Chondrocyte (in vitro differentiated cells): ENCODE measurements around the gene MARCHF9. TPM values are rescaled to one million over a fixed set of nuclear protein-coding genes. Genes with fewer than 3 reads are reported as not detected.

Experiments used
- DNase-seq: peaks from one replicate; pipeline ENCODE4 v3.0.0; 2021; ENCODE audit warnings: mixed read lengths, low spot score
- H3K27ac Mint-ChIP-seq: one replicate; pipeline ENCODE4 v1.8.0; 2021; ENCODE audit warnings: mild to moderate bottlenecking, moderate library complexity, mixed read lengths; ENCODE audit not compliant: unreplicated experiment
- H3K27me3 Mint-ChIP-seq: 2 replicates; pipeline ENCODE4 v1.8.0; 2021; ENCODE audit warnings: low read depth, mixed read lengths
- H3K36me3 Mint-ChIP-seq: 2 replicates; pipeline ENCODE4 v1.8.0; 2021; ENCODE audit warnings: low read depth, mixed read lengths
- H3K4me1 Mint-ChIP-seq: 2 replicates; pipeline ENCODE4 v1.8.0; 2021; ENCODE audit warnings: low read depth, mild to moderate bottlenecking, mixed read lengths
- H3K4me3 Mint-ChIP-seq: one replicate; pipeline ENCODE4 v1.8.0; 2021; ENCODE audit warnings: mild to moderate bottlenecking, moderate library complexity, mixed read lengths; ENCODE audit not compliant: unreplicated experiment
- H3K9me3 Mint-ChIP-seq: 2 replicates; pipeline ENCODE4 v1.8.0; 2021; ENCODE audit warnings: low read depth, mixed read lengths
- CTCF ChIP-seq: fragments of 200-600 bp; sonication (generic); IDR thresholded peaks from 2 replicates; pipeline ENCODE4 v1.5.0; 2021; ENCODE audit warnings: antibody characterized with exemption, mild to moderate bottlenecking, moderate library complexity
- total RNA-seq: library from RNA; stranded (reverse); gene quantifications from 3 replicates; pipeline ENCODE4 v1.2.1, GENCODE V29; 2021

MARCHF9 gene
- total RNA-seq, 1 donor from 2014 or later = 21.8 TPM

GRCh38 chr12:57724003-57724935 lies 30.6 kb upstream of the MARCHF9 start:
- Mint-ChIP-seq H3K4me1 (peaks cover 13% of the 10 kb centered on the region), H3K36me3 (peaks cover 18% of the 10 kb centered on the region), H3K9me3 (no peaks in the 10 kb centered on the region), H3K27me3 (peaks cover 3% of the 10 kb centered on the region), H3K4me3 (no peak overlapping the region), H3K27ac (no peak overlapping the region)
- DNase-seq = no peak
- no peak for TF ChIP-seq CTCF

- no peak overlapping the region for H3K27ac Mint-ChIP-seq
- peak overlapping the region; percentile 33 for H3K4me3 Mint-ChIP-seq
- H3K27me3 Mint-ChIP-seq = peaks cover 3% of the 10 kb centered on the region
- DNase-seq = no peak
- peaks cover 13% of the 10 kb centered on the region for H3K4me1 Mint-ChIP-seq
- no peak for TF ChIP-seq CTCF
- H3K36me3 Mint-ChIP-seq = peaks cover 13% of the 10 kb centered on the region
- H3K9me3 Mint-ChIP-seq = no peaks in the 10 kb centered on the region
These were observed 29.8 kb upstream of the MARCHF9 start for GRCh38 chr12:57724936-57725740.

DNA sequence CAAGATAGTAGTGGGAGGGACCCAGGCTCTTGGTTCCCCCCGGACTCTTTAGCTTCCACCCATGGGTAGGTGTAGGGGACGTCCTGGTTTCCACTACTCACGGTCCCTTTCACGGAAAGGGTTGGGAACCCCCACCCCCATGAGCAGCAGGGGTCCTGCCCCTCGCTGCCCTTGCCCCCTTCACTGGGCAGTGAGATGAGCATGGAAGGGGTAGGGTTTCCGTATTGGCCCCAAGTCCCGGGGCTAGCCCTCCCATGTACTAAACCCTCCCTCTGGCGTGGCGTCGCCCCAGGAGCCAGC lies 29.1 kb upstream of the MARCHF9 start:
- Mint-ChIP-seq H3K27ac (peak overlapping the region; percentile 93), H3K4me3 (peak overlapping the region; percentile 96), H3K9me3 (no peaks in the 10 kb centered on the region), H3K27me3 (peaks cover 3% of the 10 kb centered on the region), H3K36me3 (peaks cover 10% of the 10 kb centered on the region), H3K4me1 (peaks cover 13% of the 10 kb centered on the region)
- TF ChIP-seq CTCF = no peak
- no peak for DNase-seq

DNA sequence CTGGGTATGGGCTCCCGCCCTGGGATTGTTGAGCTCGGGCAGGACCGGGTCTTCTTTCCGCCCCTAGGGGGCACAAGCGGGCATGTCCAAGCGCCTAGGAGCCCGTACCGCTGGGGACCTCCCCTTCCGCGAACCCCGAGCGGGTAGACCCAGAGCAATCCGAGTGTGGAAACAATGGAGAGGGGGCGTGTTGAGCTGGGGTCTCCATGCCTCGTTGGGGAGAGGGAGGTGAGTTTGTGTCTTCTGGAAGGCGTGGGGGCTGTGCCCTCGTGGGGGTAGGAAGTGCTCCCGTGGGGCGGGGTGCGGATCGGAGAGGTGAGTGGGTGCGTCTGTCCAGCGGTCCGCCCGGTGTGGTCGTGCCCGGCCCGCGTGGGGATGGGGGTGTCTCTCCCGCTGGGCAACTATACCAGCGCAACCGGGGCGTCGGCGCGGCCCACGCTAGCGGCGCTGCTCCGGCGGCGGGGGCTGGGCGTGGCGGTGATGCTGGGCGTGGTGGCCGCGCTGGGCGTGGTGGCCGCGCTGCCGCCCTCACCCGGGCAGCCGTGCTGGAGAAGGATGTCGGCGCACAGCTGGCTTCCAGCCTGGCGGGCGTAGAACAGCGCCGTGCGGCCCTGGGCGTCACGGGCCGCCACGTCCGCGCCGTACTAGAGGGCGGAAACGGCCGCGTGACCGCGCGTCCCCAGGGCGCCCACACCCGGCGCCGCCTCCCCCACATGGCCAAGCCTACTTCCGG lies 28.6 kb upstream of the MARCHF9 start:
- H3K27me3 Mint-ChIP-seq = peaks cover 3% of the 10 kb centered on the region
- peaks cover 13% of the 10 kb centered on the region for H3K4me1 Mint-ChIP-seq
- H3K9me3 Mint-ChIP-seq = no peaks in the 10 kb centered on the region
- H3K4me3 Mint-ChIP-seq = peak overlapping the region; percentile 96
- H3K36me3 Mint-ChIP-seq = peaks cover 7% of the 10 kb centered on the region
- no peak for DNase-seq
- H3K27ac Mint-ChIP-seq = peak overlapping the region; percentile 93
- peak; percentile 89 for TF ChIP-seq CTCF
